Stimulated activated CD8-positive, alpha-beta memory T cell treated with anti-CD3 and anti-CD28 coated beads, Interleukin-15, amount 100 ng/mL, for 1 hour (primary cell): ENCODE data around the gene TMEM141.
"Not testable (repeated sequence)": the region's sequence is repeated elsewhere in the genome, so short reads cannot be mapped to it uniquely, and the experiment has no call there.

Source experiments
- DNase-seq: peaks from one replicate; pipeline ENCODE4 v3.0.0-alpha.2; 2020; ENCODE audit warnings: low read depth

TMEM141 gene

GRCh38 chr9:136794281-136794999 is 3.3 kb downstream of the TMEM141 start:
- DNase-seq, result no peak

GRCh38 chr9:136795000-136795348 is 3.8 kb downstream of the TMEM141 start:
- no peak for DNase-seq

GRCh38 chr9:136796238-136796774 is 5.2 kb downstream of the TMEM141 start, which contains the start of gene CCDC183:
Gene CCDC183, plus strand, starts transcription at chr9:136796338. Its CDS starts 60 bp downstream, at chr9:136796398.
- DNase-seq, result no peak

GRCh38 chr9:136796775-136797347 is 5.7 kb downstream of the TMEM141 start:
- not testable (repeated sequence) for DNase-seq

- no peak for DNase-seq
Measured at GRCh38 chr9:136798708-136799078, 7.5 kb downstream of the TMEM141 start.

- no peak for DNase-seq
Measured at GRCh38 chr9:136799079-136799853, 8.1 kb downstream of the TMEM141 start.

- peak; percentile 84 for DNase-seq
Measured at GRCh38 chr9:136799854-136800657, 8.9 kb downstream of the TMEM141 start.

GRCh38 chr9:136802321-136802720 is 11.2 kb downstream of the TMEM141 start:
- DNase-seq, result no peak

- not testable (repeated sequence) for DNase-seq
Measured at GRCh38 chr9:136803009-136803550, 11.9 kb downstream of the TMEM141 start.

GRCh38 chr9:136803551-136804508 is 12.7 kb downstream of the TMEM141 start:
- DNase-seq, result no peak

- DNase-seq, result no peak
Measured at GRCh38 chr9:136804509-136805206, 13.5 kb downstream of the TMEM141 start.

GRCh38 chr9:136805207-136805740 is 14.1 kb downstream of the TMEM141 start:
- DNase-seq, result no peak

- DNase-seq, result no peak
Measured at GRCh38 chr9:136806067-136806466, 14.9 kb downstream of the TMEM141 start.

GRCh38 chr9:136806631-136807201 is 15.6 kb downstream of the TMEM141 start:
- DNase-seq, result no peak

GRCh38 chr9:136807281-136808074 is 16.3 kb downstream of the TMEM141 start, which contains the start of gene RABL6:
Gene RABL6, plus strand, starts transcription at chr9:136807948. Its CDS starts 249 bp downstream, at chr9:136808197.
- peak; percentile 53 for DNase-seq

GRCh38 chr9:136808075-136808805 is 17.1 kb downstream of the TMEM141 start:
- DNase-seq, result no peak

- DNase-seq, result no peak
Measured at GRCh38 chr9:136808806-136809158, 17.6 kb downstream of the TMEM141 start.
